ENCODE measurements around the gene LRP6.

Gene LRP6

GRCh38 chr12:12244341-12244740 is 22.5 kb downstream of the LRP6 start:
- no peak for DNase-seq
- H3K27ac Mint-ChIP-seq: no peak overlapping the region
- no peak overlapping the region for H3K4me3 Mint-ChIP-seq
- H3K36me3 Mint-ChIP-seq: peaks cover 4 to 5% of the 10 kb centered on the region in 2 donors
- peaks cover 1 to 12% of the 10 kb centered on the region in 2 donors for H3K4me1 Mint-ChIP-seq
- no peak for ATAC-seq (replicated peaks)
- H3K9me3 Mint-ChIP-seq: no peaks in the 10 kb centered on the region
- H3K27me3 Mint-ChIP-seq: no peaks in the 10 kb centered on the region

GRCh38 chr12:12240662-12241340 is 26.0 kb downstream of the LRP6 start:
- no peak for ATAC-seq (replicated peaks)
- Mint-ChIP-seq H3K27me3 (no peaks in the 10 kb centered on the region), H3K27ac (no peak overlapping the region), H3K9me3 (no peaks in the 10 kb centered on the region), H3K4me3 (no peak overlapping the region), H3K4me1 (peaks cover 0 to 5% of the 10 kb centered on the region in 2 donors), H3K36me3 (peaks cover 4 to 5% of the 10 kb centered on the region in 2 donors)
- no peak for DNase-seq

- H3K4me3 Mint-ChIP-seq: no peak overlapping the region
- DNase-seq (no peak), ATAC-seq (replicated peaks) (no peak)
- H3K27ac Mint-ChIP-seq: no peak overlapping the region
- no peaks in the 10 kb centered on the region for H3K9me3 Mint-ChIP-seq
- H3K27me3 Mint-ChIP-seq: no peaks in the 10 kb centered on the region
- H3K36me3 Mint-ChIP-seq: peaks cover 2% of the 10 kb centered on the region in 2 donors
- H3K4me1 Mint-ChIP-seq: peaks cover 0 to 5% of the 10 kb centered on the region in 2 donors
Measured at GRCh38 chr12:12239127-12239526, 27.7 kb downstream of the LRP6 start.

- no peak for ATAC-seq (replicated peaks)
- no peaks in the 10 kb centered on the region for H3K27me3 Mint-ChIP-seq
Measured at GRCh38 chr12:12238605-12239004, 28.2 kb downstream of the LRP6 start.

GRCh38 chr12:12236896-12237295 is 29.9 kb downstream of the LRP6 start:
- Mint-ChIP-seq H3K27ac (no peak overlapping the region), H3K27me3 (no peaks in the 10 kb centered on the region), H3K36me3 (no peaks in the 10 kb centered on the region), H3K4me1 (peaks cover 0 to 5% of the 10 kb centered on the region in 2 donors), H3K4me3 (no peak overlapping the region), H3K9me3 (no peaks in the 10 kb centered on the region)
- DNase-seq: no peak
- no peak for ATAC-seq (replicated peaks)

More at GRCh38 chr12:12238605-12239004, 28.2 kb downstream of the LRP6 start:
- H3K9me3 Mint-ChIP-seq: no peaks in the 10 kb centered on the region
- no peak overlapping the region for H3K27ac Mint-ChIP-seq
- peaks cover 0 to 5% of the 10 kb centered on the region in 2 donors for H3K4me1 Mint-ChIP-seq
- DNase-seq: no peak
- H3K36me3 Mint-ChIP-seq: no peaks in the 10 kb centered on the region
- no peak overlapping the region for H3K4me3 Mint-ChIP-seq

GRCh38 chr12:12230275-12230674 is 36.6 kb downstream of the LRP6 start:
- Mint-ChIP-seq H3K9me3 (peaks cover 4 to 5% of the 10 kb centered on the region in 2 donors), H3K27ac (no peak overlapping the region), H3K36me3 (peaks cover 0 to 4% of the 10 kb centered on the region in 2 donors), H3K4me1 (no peaks in the 10 kb centered on the region), H3K4me3 (no peak overlapping the region), H3K27me3 (peaks cover 0 to under 1% of the 10 kb centered on the region in 2 donors)
- ATAC-seq (replicated peaks) (no peak), DNase-seq (no peak)

- H3K27me3 Mint-ChIP-seq: peaks cover 0 to 4% of the 10 kb centered on the region in 2 donors
- peaks cover 0 to 4% of the 10 kb centered on the region in 2 donors for H3K36me3 Mint-ChIP-seq
- H3K4me3 Mint-ChIP-seq: no peak overlapping the region
- H3K4me1 Mint-ChIP-seq: no peaks in the 10 kb centered on the region
- DNase-seq: no peak
- H3K9me3 Mint-ChIP-seq: peaks cover 4 to 5% of the 10 kb centered on the region in 2 donors
- no peak overlapping the region for H3K27ac Mint-ChIP-seq
- no peak for ATAC-seq (replicated peaks)
Measured at GRCh38 chr12:12229556-12230092, 37.2 kb downstream of the LRP6 start.

- Mint-ChIP-seq H3K27ac (no peak overlapping the region), H3K4me1 (peaks cover 3 to 7% of the 10 kb centered on the region in 2 donors), H3K27me3 (peaks cover 0 to 4% of the 10 kb centered on the region in 2 donors), H3K4me3 (no peak overlapping the region), H3K9me3 (peaks cover 4 to 5% of the 10 kb centered on the region in 2 donors), H3K36me3 (peaks cover 0 to 4% of the 10 kb centered on the region in 2 donors)
- DNase-seq: no peak
- no peak for ATAC-seq (replicated peaks)
Measured at GRCh38 chr12:12228402-12228801, 38.4 kb downstream of the LRP6 start.

GRCh38 chr12:12226187-12226586 is 40.7 kb downstream of the LRP6 start:
- DNase-seq (no peak), ATAC-seq (replicated peaks) (no peak)
- H3K4me3 Mint-ChIP-seq: no peak overlapping the region
- peaks cover under 1 to 7% of the 10 kb centered on the region in 2 donors for H3K27me3 Mint-ChIP-seq
- H3K9me3 Mint-ChIP-seq: peaks cover 4 to 5% of the 10 kb centered on the region in 2 donors
- no peak overlapping the region for H3K27ac Mint-ChIP-seq
- H3K4me1 Mint-ChIP-seq: peaks cover 3 to 7% of the 10 kb centered on the region in 2 donors
- H3K36me3 Mint-ChIP-seq: peaks cover 0 to 4% of the 10 kb centered on the region in 2 donors

GRCh38 chr12:12224240-12224940 is 42.5 kb downstream of the LRP6 start:
- Mint-ChIP-seq H3K9me3 (peaks cover 4 to 5% of the 10 kb centered on the region in 2 donors), H3K36me3 (peaks cover 0 to 4% of the 10 kb centered on the region in 2 donors), H3K27ac (no peak overlapping the region), H3K4me3 (no peak overlapping the region), H3K27me3 (peaks cover 6 to 11% of the 10 kb centered on the region in 2 donors), H3K4me1 (peaks cover 3 to 7% of the 10 kb centered on the region in 2 donors)
- DNase-seq (no peak), ATAC-seq (replicated peaks) (peak; percentile 74 to 77)

- DNase-seq: no peak
- Mint-ChIP-seq H3K4me1 (peaks cover 4 to 11% of the 10 kb centered on the region in 2 donors), H3K27ac (no peak overlapping the region), H3K27me3 (peaks cover 6 to 11% of the 10 kb centered on the region in 2 donors), H3K36me3 (peaks cover 4% of the 10 kb centered on the region in 2 donors), H3K4me3 (no peak overlapping the region), H3K9me3 (peaks cover 5 to 8% of the 10 kb centered on the region in 2 donors)
- no peak for ATAC-seq (replicated peaks)
Measured at GRCh38 chr12:12221560-12221959, 45.3 kb downstream of the LRP6 start.

GRCh38 chr12:12219664-12220063 is 47.2 kb downstream of the LRP6 start:
- Mint-ChIP-seq H3K36me3 (peaks cover 2 to 4% of the 10 kb centered on the region in 2 donors), H3K27me3 (peaks cover 6 to 8% of the 10 kb centered on the region in 2 donors), H3K4me1 (peaks cover 4 to 16% of the 10 kb centered on the region in 2 donors), H3K27ac (no peak overlapping the region), H3K9me3 (peaks cover 2 to 3% of the 10 kb centered on the region in 2 donors), H3K4me3 (no peak overlapping the region)
- DNase-seq (no peak), ATAC-seq (replicated peaks) (no peak)

- Mint-ChIP-seq H3K9me3 (peaks cover 2 to 3% of the 10 kb centered on the region in 2 donors), H3K27ac (no peak overlapping the region), H3K27me3 (peaks cover 6 to 8% of the 10 kb centered on the region in 2 donors), H3K4me3 (no peak overlapping the region), H3K36me3 (peaks cover 2 to 4% of the 10 kb centered on the region in 2 donors), H3K4me1 (peaks cover 2 to 13% of the 10 kb centered on the region in 2 donors)
- ATAC-seq (replicated peaks) (no peak), DNase-seq (no peak)
Measured at GRCh38 chr12:12217018-12217359, 49.9 kb downstream of the LRP6 start.

GRCh38 chr12:12216349-12217017 is 50.4 kb downstream of the LRP6 start:
- peak; percentile 44 to 47 for ATAC-seq (replicated peaks)
- H3K27ac Mint-ChIP-seq: no peak overlapping the region
- no peak for DNase-seq
- H3K4me3 Mint-ChIP-seq: no peak overlapping the region
- peaks cover 6 to 8% of the 10 kb centered on the region in 2 donors for H3K27me3 Mint-ChIP-seq
- peaks cover 2 to 3% of the 10 kb centered on the region in 2 donors for H3K9me3 Mint-ChIP-seq
- H3K4me1 Mint-ChIP-seq: peaks cover 2 to 13% of the 10 kb centered on the region in 2 donors
- H3K36me3 Mint-ChIP-seq: peaks cover 2 to 4% of the 10 kb centered on the region in 2 donors

Measured in stimulated activated naive B cell treated with anti-CD40 and anti-IgM and Interleukin-4, amounts not matched to agents 10 μg/mL and 1 μg/mL and 100 μg/mL, for 72 hours (primary cell).